Measurements from ENCODE around the gene KDM3B. TPM values are rescaled to one million over a fixed set of nuclear protein-coding genes. Genes with fewer than 3 reads are reported as not detected.

The KDM3B gene
- polyA plus RNA-seq, 1 of the 3 experiments (the other 2 are of a cell fraction) = 22.4 TPM

DNA sequence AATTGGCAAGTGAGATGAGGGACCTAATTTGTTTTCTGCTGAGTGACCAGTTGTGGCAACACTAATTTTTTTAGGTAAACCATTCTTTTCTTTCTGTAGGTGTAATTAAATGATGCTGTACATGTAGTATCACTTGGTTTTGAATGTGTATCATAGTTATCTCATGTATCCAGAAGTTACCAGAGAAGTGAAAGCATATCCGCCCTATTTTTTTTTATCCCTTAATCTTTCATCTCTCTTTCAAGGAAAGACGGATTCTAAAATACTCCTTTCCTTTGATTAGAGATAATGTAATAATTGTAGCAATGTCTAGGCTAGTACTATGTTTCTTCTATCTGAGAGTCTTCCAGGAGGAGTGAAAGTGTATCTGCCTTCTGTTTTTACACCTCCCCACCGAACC is 7.1 kb downstream of the KDM3B start:
- Histone ChIP-seq H3K27ac (ENCODE audit: low read depth in 2 of 2, low read length in 1 of 2) (no peak overlapping the region), H3K79me2 (ENCODE audit: insufficient read depth) (peaks cover 100% of the 10 kb centered on the region), H3F3A (replicated peaks; ENCODE audit: insufficient read depth) (peaks cover 17% of the 10 kb centered on the region), H2AFZ (ENCODE audit: low read depth) (no peak overlapping the region), H3K9me2 (no peaks in the 10 kb centered on the region), H3K9ac (no peak overlapping the region), H3K4me1 (ENCODE audit: control insufficient read depth in 1 of 2, insufficient read depth in 2 of 2, low read depth in 1 of 2, low read length in 1 of 2) (peaks cover 0 to 3% of the 10 kb centered on the region in 2 experiments; a peak in 2 of 4 replicates), H3K4me2 (no peak overlapping the region), H4K20me1 (ENCODE audit: insufficient read depth) (peaks cover 87% of the 10 kb centered on the region), H3K27me3 (ENCODE audit: insufficient read depth) (no peaks in the 10 kb centered on the region), H3K9me3 (no peaks in the 10 kb centered on the region), H3K36me3 (replicated peaks in 1 of 2; ENCODE audit: control insufficient read depth in 1 of 2, insufficient read depth in 2 of 2, low read length in 1 of 2) (peaks cover 0 to 4% of the 10 kb centered on the region in 2 experiments), H3K4me3 (ENCODE audit: low read depth in 2 of 2, low read length in 1 of 2) (no peak overlapping the region)
- WGBS (ENCODE audit: low lambda C conversion rate) = 87% methylated on average over 3 of the region's 3 CpGs
- ChIA-PET CTCF (no interaction called here), POLR2A (no interaction called here)
- no peak for DNase-seq
- TF ChIP-seq JUND (IDR thresholded peaks at IDR 0.05) (no peak), TEAD4 (IDR thresholded peaks at IDR 0.05; ENCODE audit: borderline replicate concordance, insufficient read depth) (no peak), GABPA (IDR thresholded peaks at IDR 0.05; ENCODE audit: low read depth) (no peak), FOSL2 (IDR thresholded peaks at IDR 0.05; ENCODE audit: borderline replicate concordance, low read depth) (no peak), CHD2 (IDR thresholded peaks at IDR 0.05; ENCODE audit: low read length, partially characterized antibody) (no peak)
- TF ChIP-seq, protein P1, sequence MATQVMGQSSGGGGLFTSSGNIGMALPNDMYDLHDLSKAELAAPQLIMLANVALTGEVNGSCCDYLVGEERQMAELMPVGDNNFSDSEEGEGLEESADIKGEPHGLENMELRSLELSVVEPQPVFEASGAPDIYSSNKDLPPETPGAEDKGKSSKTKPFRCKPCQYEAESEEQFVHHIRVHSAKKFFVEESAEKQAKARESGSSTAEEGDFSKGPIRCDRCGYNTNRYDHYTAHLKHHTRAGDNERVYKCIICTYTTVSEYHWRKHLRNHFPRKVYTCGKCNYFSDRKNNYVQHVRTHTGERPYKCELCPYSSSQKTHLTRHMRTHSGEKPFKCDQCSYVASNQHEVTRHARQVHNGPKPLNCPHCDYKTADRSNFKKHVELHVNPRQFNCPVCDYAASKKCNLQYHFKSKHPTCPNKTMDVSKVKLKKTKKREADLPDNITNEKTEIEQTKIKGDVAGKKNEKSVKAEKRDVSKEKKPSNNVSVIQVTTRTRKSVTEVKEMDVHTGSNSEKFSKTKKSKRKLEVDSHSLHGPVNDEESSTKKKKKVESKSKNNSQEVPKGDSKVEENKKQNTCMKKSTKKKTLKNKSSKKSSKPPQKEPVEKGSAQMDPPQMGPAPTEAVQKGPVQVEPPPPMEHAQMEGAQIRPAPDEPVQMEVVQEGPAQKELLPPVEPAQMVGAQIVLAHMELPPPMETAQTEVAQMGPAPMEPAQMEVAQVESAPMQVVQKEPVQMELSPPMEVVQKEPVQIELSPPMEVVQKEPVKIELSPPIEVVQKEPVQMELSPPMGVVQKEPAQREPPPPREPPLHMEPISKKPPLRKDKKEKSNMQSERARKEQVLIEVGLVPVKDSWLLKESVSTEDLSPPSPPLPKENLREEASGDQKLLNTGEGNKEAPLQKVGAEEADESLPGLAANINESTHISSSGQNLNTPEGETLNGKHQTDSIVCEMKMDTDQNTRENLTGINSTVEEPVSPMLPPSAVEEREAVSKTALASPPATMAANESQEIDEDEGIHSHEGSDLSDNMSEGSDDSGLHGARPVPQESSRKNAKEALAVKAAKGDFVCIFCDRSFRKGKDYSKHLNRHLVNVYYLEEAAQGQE (IDR thresholded peaks at IDR 0.05; ENCODE audit: low read depth, low read length) = no peak
- TF ChIP-seq, protein P2, sequence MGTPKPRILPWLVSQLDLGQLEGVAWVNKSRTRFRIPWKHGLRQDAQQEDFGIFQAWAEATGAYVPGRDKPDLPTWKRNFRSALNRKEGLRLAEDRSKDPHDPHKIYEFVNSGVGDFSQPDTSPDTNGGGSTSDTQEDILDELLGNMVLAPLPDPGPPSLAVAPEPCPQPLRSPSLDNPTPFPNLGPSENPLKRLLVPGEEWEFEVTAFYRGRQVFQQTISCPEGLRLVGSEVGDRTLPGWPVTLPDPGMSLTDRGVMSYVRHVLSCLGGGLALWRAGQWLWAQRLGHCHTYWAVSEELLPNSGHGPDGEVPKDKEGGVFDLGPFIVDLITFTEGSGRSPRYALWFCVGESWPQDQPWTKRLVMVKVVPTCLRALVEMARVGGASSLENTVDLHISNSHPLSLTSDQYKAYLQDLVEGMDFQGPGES (IDR thresholded peaks at IDR 0.05; ENCODE audit: low read depth, low read length) = no peak

DNA sequence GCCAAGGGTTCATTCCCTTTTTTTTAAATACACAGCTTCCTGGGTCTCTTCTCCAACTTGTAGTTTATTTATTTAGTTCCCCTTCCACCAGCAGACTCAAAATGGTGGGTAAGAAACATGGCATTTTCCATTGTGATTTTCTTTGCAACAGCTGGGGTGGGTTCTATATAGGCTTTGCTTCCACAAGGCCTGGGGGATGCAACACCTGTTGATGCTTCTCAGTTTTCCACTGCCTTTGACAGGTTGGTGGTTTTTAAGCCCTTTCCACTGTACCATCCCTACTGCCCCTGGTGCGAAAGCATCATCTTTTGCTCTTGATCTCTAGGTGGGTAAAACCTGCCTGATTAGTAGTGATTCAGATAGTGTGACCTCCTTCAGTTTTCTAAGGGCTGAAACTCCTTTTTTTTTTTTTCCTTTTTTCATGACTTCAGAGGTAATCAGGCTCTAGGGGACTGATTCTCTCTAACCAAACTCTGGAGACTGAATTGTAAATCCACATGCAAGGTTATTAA is 8.5 kb downstream of the KDM3B start:
- no peak for DNase-seq
- H3K4me1 ChIP-seq (ENCODE audit: control insufficient read depth in 1 of 2, insufficient read depth in 2 of 2, low read depth in 1 of 2, low read length in 1 of 2) = no peaks in the 10 kb centered on the region
- H3K4me2 ChIP-seq = no peak overlapping the region
- H3K9me3 ChIP-seq = no peaks in the 10 kb centered on the region
- no peak overlapping the region for H2AFZ ChIP-seq (ENCODE audit: low read depth)
- ChIA-PET POLR2A (no interaction called here), CTCF (interaction anchor here (1.1 to 2.1 kb wide), 2 partner anchors 9 to 13 kb away, joined by 3 to 13 read pairs; partner anchors contain the start of gene KDM3B)
- WGBS (ENCODE audit: low lambda C conversion rate) = 100% methylated on average over 1 of the region's 1 CpG
- H3K9ac ChIP-seq = no peak overlapping the region
- peaks cover 10% of the 10 kb centered on the region for H3F3A ChIP-seq (replicated peaks; ENCODE audit: insufficient read depth)
- H3K36me3 ChIP-seq (replicated peaks in 1 of 2; ENCODE audit: control insufficient read depth in 1 of 2, insufficient read depth in 2 of 2, low read length in 1 of 2) = peaks cover 0 to 4% of the 10 kb centered on the region in 2 experiments
- no peaks in the 10 kb centered on the region for H3K9me2 ChIP-seq
- H3K79me2 ChIP-seq (ENCODE audit: insufficient read depth) = peaks cover 100% of the 10 kb centered on the region
- H3K27me3 ChIP-seq (ENCODE audit: insufficient read depth) = no peaks in the 10 kb centered on the region
- H3K4me3 ChIP-seq (ENCODE audit: low read depth in 2 of 2, low read length in 1 of 2) = no peak overlapping the region
- H4K20me1 ChIP-seq (ENCODE audit: insufficient read depth) = peaks cover 76% of the 10 kb centered on the region
- H3K27ac ChIP-seq (ENCODE audit: low read depth in 2 of 2, low read length in 1 of 2) = no peak overlapping the region
- TF ChIP-seq, protein P1 (IDR thresholded peaks at IDR 0.05; ENCODE audit: low read depth, low read length) = no peak

Measured in SK-N-SH (cell line).